Measurements from ENCODE around the gene GRIPAP1. TPM values are rescaled to one million over a fixed set of nuclear protein-coding genes. Genes with fewer than 3 reads are reported as not detected.

Gene GRIPAP1
- total and polyA plus RNA-seq, 2 donors (not counting 3 experiments of a cell fraction or from before 2014, with no cell fraction given) = 25.3 to 49.4 TPM

GRCh38 chrX:48997865-48998264 lies 4.2 kb downstream of the GRIPAP1 start:
- Histone ChIP-seq H2AFZ (ENCODE audit: low read depth, low read length) (no peak overlapping the region), H3K36me3 (ENCODE audit: control insufficient read depth in 2 of 2, extremely low read depth in 1 of 2, insufficient read depth in 2 of 2, low read length in 2 of 2) (peaks cover 0 to 20% of the 10 kb centered on the region in 2 experiments), H3K27me3 (ENCODE audit: control insufficient read depth in 2 of 2, insufficient read depth in 2 of 2, low read length in 2 of 2) (no peaks in the 10 kb centered on the region), H3K9me3 (replicated peaks; ENCODE audit: control insufficient read depth, insufficient read depth, low read length) (no peaks in the 10 kb centered on the region), H3K4me2 (ENCODE audit: insufficient read depth, low read length) (no peak overlapping the region), H3K9me1 (replicated peaks; ENCODE audit: control insufficient read depth, extremely low read depth, insufficient read depth, low read length) (no peaks in the 10 kb centered on the region), H4K20me1 (replicated peaks; ENCODE audit: control insufficient read depth, extremely low read depth, insufficient read depth, low read length) (no peaks in the 10 kb centered on the region), H3K27ac (ENCODE audit: insufficient read depth, low read depth, low read length) (no peak overlapping the region), H3K4me3 (replicated peaks in 1 of 3; ENCODE audit: insufficient read depth in 1 of 3, low read depth in 1 of 3, low read length in 3 of 3) (no peak overlapping the region), H3K9ac (replicated peaks; ENCODE audit: extremely low read depth, insufficient read depth, low read length) (no peak overlapping the region), H3K4me1 (ENCODE audit: control insufficient read depth, extremely low read depth, insufficient read depth, low read length) (peaks cover 3% of the 10 kb centered on the region), H3K79me2 (ENCODE audit: control insufficient read depth, insufficient read depth, low read length) (peaks cover 8% of the 10 kb centered on the region)
- FAIRE-seq = no peak
- ChIA-PET CTCF (interaction anchor here (1.0 kb wide), 1 partner anchor 9 kb away, joined by 3 read pairs; no protein-coding TSS in a partner anchor), POLR2A (no interaction called here)
- TF ChIP-seq EZH2 (IDR thresholded peaks at IDR 0.05; ENCODE audit: borderline replicate concordance, low read depth, low read length, severe bottlenecking) = no peak
- TF ChIP-seq JUN (IDR thresholded peaks at IDR 0.05; ENCODE audit: borderline replicate concordance, insufficient read depth, insufficient read length, low read depth) = no peak
- TF ChIP-seq, protein P1, sequence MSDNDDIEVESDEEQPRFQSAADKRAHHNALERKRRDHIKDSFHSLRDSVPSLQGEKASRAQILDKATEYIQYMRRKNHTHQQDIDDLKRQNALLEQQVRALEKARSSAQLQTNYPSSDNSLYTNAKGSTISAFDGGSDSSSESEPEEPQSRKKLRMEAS (IDR thresholded peaks at IDR 0.05; ENCODE audit: insufficient read depth, insufficient read length) = no peak
- no peak for TF ChIP-seq FOS (IDR thresholded peaks at IDR 0.05; ENCODE audit: borderline replicate concordance, insufficient read depth, low read length)
- TF ChIP-seq MYC (IDR thresholded peaks at IDR 0.05; ENCODE audit: low read depth, low read length) = no peak
- no peak for TF ChIP-seq CTCF (IDR thresholded peaks at IDR 0.05; ENCODE audit: extremely low read depth in 1 of 2, insufficient read depth in 1 of 2, low read depth in 1 of 2, low read length in 2 of 2)
- TF ChIP-seq POLR2A (IDR thresholded peaks at IDR 0.05; ENCODE audit: low read depth, low read length) = no peak
- BruUV-seq (replicated peaks) = no TSS peak
- intact Hi-C loops (cut with micrococcal nuclease) = no loop called here
- DNase-seq (ENCODE audit: low read depth, low spot score) = no peak
- dilution Hi-C loops (cut with MboI; ENCODE audit: extremely low pct_ligation_motif_present, low sequenced_read_pairs) = no loop called here

Data from endothelial cell of umbilical vein (primary cell).